SU-DHL-6 (cell line): ENCODE measurements around the gene LRCH3.

Experiments used
- CTCF ChIP-seq: fragments of 200-600 bp; sonication (generic); IDR thresholded peaks from one replicate; pipeline ENCODE4 v1.5.1; 2017; ENCODE audit warnings: antibody characterized with exemption, mild to moderate bottlenecking, low read length, moderate library complexity; ENCODE audit not compliant: insufficient read depth, poor library complexity, severe bottlenecking
- EZH2phosphoT487 ChIP-seq: fragments of 200-600 bp; sonication (generic), shearing (Covaris generic); conservative IDR thresholded peaks from 2 replicates; pipeline ENCODE4 v1.6.1; 2018; ENCODE audit warnings: mild to moderate bottlenecking, antibody characterized with exemption, low read length, moderate library complexity, mixed read lengths

GRCh38 chr3:197795200-197795599 lies 4.1 kb downstream of the LRCH3 start:
- TF ChIP-seq CTCF (no peak), EZH2phosphoT487 (no peak)
